HepG2 (cell line): Measurements from ENCODE around the gene RRP9.

ENCODE experiments used
- ZBTB1 ChIP-seq: sonication (generic); formaldehyde crosslinking; IDR thresholded peaks from 2 replicates; pipeline ENCODE4 v1.4.0; 2020; ENCODE audit warnings: missing genetic modification reagents, borderline replicate concordance
- ZNF431 ChIP-seq: sonication (generic); formaldehyde crosslinking; IDR thresholded peaks from 2 replicates; pipeline ENCODE4 v1.9.0; 2022; ENCODE audit warnings: missing genetic modification reagents, low read depth, mild to moderate bottlenecking, borderline replicate concordance
- TF ChIP-seq, protein P1 (sequence below): sonication (generic); formaldehyde crosslinking; IDR thresholded peaks from 2 replicates; pipeline ENCODE4 v1.5.0; 2020; ENCODE audit warnings: missing genetic modification reagents

DNA sequence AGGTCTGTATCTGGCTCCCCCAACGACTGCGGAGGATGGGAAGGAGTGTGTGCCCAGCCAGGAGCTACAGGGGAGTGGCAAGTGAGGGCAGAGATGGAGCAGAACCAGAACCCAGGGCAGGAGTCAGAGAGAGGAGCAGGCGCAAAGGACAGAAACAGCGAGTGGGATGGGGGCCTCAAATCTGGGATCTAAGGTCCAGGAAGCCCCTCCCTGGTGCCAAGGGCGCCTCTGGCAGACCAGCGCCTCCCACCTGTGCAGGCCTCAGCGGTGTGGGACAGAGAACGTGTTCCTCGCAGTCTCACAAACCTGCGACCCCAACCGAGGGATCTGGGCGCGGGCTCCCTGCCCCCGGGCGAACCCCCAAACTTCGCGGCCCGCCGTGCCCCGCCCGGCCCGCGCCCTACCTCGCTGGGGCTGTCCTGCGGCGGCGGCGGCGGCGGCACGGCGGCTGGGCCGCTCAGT is 25.2 kb upstream of the RRP9 start:
- TF ChIP-seq, protein P1, sequence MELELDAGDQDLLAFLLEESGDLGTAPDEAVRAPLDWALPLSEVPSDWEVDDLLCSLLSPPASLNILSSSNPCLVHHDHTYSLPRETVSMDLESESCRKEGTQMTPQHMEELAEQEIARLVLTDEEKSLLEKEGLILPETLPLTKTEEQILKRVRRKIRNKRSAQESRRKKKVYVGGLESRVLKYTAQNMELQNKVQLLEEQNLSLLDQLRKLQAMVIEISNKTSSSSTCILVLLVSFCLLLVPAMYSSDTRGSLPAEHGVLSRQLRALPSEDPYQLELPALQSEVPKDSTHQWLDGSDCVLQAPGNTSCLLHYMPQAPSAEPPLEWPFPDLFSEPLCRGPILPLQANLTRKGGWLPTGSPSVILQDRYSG (CRISPR knock-in tag), result no peak; the same call in 1 of the 2 replicates
- TF ChIP-seq ZNF431 (CRISPR knock-in tag) (no peak), ZBTB1 (no peak)
